Measurements from ENCODE around the gene ALPP.
"Not testable (repeated sequence)": the region's sequence is repeated elsewhere in the genome, so short reads cannot be mapped to it uniquely, and the experiment has no call there.

Gene ALPP

GRCh38 chr2:232378735-232379151 is at the start of gene ALPP:
Gene ALPP, plus strand, starts transcription at chr2:232378751. Its CDS starts 52 bp downstream, at chr2:232378803.
- DNase-seq (ENCODE audit: low read depth): not testable (repeated sequence)

- no peak for DNase-seq (ENCODE audit: low read depth)
Measured at GRCh38 chr2:232329716-232330067, 48.9 kb upstream of the ALPP start.

GRCh38 chr2:232330068-232330999 is 48.2 kb upstream of the ALPP start:
- DNase-seq (ENCODE audit: low read depth): no peak

DNA sequence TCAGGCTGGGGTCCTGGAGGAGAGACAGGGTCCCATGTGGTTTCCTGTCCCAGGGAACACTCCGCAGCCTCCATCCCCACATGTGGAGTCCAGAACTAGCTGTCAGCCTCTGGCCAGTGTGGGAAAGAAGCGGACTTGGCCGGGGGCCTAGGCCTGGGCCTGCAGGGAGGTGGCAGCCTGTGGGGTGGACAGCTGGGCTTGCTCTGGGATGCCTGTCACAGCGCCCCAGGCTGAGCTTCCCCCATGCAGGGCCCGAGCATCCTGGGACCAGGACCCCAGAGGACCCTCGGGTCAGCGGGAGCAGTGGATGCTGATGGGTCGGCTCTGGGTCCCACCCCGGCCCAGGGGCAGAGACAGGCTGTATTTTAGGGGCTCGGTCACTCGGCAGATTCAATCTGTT is 47.5 kb upstream of the ALPP start:
- not testable (repeated sequence) for DNase-seq (ENCODE audit: low read depth)

- not testable (repeated sequence) for DNase-seq (ENCODE audit: low read depth)
Measured at GRCh38 chr2:232331641-232332040, 46.9 kb upstream of the ALPP start.

DNA sequence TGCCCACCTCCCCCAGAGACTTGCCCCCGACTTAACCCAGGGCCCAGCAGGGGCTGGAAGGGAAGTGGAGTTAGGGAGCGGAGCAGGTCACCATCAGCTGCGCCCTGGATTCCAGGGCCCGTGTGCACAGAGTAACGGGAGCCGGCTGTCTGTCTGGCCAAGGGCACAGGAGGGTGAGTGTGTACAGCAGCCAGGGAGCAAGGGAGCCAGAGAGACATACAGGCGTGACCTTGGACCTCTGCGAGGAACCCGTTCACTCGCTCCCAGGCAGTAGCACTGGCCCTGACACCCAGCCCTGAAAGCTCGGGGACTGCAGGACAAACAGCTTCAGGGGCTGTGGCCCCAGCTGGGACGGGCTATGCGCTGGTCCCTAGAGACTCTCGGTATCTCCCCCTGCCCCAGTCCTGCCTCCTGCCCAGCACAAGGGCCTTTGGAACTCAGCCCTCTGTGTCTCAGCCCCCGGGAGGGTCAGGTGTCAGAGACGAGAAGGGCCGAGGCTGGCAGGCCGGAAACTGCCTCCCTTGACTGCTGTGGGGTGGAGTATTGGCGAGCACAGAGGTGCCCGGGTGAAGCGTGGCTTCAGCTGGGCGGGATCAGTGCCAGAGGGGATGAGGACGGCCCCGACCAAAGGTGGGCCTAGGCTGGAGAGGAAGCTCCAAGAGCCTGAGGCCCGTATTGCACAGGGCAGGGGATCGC is 46.2 kb upstream of the ALPP start:
- DNase-seq (ENCODE audit: low read depth): not testable (repeated sequence)

- no peak for DNase-seq (ENCODE audit: low read depth)
Measured at GRCh38 chr2:232332940-232333259, 45.7 kb upstream of the ALPP start.

DNA sequence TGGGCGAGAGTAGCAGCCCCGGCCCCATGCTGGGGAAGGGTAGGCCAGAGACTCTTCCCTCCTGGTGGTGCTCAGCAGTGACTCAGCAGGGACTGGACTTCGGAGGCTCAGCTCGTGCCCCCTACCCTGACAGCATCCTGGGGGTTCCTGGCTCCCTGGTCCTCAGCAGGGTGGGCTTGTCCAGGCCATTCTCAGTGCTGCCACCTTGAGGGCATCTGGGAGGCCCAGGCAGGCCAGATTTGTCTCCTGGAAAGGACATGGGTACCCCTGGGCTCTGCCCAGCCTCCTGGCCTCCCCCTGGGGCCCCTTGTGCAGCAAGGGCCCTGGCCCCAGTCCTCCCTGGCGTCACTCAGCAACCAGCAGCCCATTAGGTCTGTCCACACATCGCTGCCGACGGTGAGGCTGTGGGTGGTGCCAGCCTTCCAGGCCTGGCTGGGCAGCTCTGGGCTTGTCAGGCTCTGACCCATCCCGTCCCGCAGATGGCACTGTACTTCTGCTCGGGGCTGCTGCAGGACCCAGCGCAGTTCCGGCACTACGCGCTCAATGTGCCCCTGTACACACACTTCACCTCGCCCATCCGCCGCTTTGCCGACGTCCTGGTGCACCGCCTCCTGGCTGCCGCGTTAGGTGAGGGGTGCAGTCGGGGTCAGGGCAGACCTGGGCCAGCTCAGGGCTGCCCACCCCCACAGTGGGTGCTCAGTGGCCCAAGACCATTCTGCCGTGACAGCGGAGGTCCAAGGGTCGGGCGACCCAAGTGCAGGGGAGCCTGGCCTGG is 45.0 kb upstream of the ALPP start:
- no peak for DNase-seq (ENCODE audit: low read depth)

GRCh38 chr2:232334136-232334884 is 44.2 kb upstream of the ALPP start:
- not testable (repeated sequence) for DNase-seq (ENCODE audit: low read depth)

DNA sequence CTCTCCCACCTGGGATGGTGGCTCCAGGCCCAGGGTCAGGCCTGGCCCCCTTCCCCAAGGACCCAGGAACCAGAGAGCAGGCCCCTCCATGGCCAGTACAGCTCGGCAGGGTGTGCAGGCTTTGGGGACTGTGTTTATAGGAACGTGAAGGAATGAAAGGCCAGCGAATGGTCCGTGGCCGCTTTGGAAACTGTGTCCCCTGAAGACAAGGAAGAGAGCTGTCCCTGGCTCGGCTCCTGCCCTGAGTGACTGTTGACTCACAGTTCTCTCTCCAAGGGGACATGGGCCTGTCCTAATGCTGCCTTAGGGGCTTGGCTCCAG is 43.7 kb upstream of the ALPP start:
- not testable (repeated sequence) for DNase-seq (ENCODE audit: low read depth)

DNA sequence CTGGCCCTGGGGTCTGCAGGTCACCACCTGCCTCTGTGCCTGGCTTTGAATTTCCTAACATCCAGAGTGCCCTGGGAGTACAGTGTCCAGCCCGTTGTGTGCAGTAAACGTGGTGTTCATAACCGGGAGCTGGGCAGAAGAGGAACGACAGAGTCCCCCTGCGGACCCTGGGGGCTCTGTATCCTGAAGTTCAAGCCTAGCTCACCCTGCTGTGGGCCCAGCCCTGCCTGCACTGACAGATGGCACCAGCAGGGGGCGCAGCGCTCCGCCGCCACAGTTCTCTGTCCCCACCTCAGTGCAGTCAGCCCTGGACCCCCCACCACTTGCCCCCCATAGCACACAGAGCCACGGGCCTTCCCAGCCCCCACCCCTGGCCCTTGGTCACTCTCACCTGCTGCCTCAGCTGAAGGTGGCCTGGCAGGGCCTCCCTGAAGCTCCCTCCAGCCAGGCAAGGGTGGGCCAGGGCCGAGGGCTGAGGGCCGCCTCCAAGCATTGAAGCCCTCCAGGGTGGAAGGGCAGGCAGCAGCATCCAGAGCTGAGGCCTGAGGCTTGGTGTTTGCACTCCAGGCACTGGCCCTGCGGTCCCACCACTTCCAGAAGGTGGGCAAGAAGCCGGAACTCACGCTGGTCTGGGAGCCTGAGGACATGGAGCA is 43.2 kb upstream of the ALPP start:
- DNase-seq (ENCODE audit: low read depth): not testable (repeated sequence)

- no peak for DNase-seq (ENCODE audit: low read depth)
Measured at GRCh38 chr2:232335859-232336215, 42.7 kb upstream of the ALPP start.

- no peak for DNase-seq (ENCODE audit: low read depth)
Measured at GRCh38 chr2:232336241-232336736, 42.3 kb upstream of the ALPP start.

DNA sequence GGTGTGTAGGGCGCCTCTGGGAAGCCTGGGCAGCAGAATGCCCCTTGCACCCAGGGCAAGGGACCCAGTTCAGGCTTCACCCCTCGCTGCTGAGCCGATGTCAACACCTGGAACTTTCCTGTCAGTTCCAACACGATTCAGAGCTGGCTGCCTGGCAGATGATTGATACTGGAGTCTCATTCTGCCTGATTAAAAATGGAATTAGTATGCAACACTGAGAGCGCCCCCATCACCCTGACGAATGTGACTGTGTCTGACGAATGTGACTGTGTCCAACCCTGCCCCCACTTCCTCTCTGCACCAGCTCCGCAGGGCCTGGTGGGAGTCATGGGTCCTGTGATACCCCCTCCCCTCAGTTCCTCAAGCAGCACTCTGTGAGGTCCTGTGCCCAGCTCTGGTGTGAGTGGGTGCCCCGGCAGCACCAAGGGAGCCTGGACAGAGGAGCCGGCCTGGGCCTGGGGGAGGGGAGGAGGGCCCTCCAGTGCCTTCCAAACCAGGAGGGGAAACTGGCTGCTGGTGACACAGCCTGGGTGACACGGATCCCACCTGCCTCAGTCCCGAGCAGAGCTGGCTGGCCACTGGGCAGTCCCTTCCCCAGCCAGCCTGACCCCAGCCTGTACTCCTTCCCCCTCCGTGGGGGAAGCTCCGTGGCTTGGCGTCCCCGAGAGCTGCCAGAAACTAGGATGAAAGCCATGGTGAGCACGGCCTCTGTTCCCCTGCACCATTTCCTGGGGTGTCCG is 41.4 kb upstream of the ALPP start:
- no peak for DNase-seq (ENCODE audit: low read depth)

DNA sequence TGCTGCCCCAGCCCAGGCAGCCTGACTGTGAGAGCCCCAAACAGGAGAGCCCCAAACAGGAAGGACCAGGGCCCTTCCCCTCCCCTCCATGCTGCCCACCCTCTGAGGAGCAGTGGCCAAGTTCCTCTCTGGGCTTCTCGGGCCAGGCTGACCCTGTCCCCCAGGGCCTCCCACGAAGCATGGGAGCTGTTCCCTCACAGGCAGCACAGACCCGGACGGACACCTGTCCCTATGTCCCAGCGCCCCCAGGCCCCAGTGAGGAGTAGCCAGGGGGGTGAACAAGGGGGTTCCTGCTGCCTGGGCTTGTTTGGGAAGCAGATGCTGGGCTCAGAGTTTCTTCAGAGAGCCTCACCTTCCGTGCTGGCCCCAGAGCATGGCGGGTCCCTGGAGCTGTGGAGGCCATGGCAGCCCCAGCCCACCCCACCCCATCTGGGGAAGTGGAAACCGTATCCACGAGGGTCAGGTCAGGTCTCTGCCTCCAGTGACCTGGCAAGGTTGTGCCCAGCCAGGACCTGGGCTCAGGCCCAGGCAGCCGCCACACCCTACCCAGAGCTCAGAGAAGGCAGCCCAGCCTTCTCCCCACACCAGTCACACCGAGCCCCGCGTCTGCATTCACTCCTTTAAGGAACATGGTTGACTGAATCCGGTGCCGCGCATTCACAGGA is 40.3 kb upstream of the ALPP start:
- DNase-seq (ENCODE audit: low read depth): not testable (repeated sequence)

GRCh38 chr2:232338759-232339106 is 39.8 kb upstream of the ALPP start:
- no peak for DNase-seq (ENCODE audit: low read depth)

- DNase-seq (ENCODE audit: low read depth): no peak
Measured at GRCh38 chr2:232339121-232340081, 39.1 kb upstream of the ALPP start.

DNA sequence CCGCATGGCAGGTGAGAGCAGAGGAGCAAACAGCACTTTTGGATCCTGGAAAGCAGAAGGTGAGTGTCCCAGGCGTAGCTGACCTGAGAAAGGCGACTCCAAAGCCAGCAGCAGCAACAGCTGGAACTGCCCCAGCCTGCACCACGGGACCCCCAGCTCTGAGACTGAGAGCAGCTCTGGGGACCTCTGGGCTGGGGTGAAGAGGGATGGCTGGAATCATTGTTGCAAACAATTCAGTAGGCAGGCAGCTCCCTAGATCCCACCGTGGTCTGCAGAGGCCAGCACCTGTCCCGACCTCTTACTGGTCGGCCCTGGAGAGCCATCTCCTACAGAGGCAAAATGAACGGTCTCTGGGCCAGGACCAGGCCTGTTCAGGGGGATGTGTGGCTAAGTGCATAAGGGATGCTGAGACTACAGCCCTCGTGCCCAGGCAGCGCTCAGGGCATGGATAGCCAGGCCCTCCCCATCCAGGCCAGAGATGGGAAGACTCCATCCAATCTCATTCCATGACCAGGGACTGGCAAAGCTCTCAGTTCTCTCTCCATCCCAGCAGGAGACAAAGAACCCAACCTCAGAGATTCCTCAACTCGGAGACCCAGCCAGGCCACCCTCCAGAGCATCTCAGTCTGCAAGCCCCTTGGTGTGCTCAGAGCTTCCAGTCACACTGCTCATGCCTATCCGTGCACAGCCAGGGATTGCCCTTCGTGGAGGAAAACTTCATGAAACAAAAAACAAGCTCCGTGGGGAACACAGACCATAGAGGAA is 38.2 kb upstream of the ALPP start:
- no peak for DNase-seq (ENCODE audit: low read depth)

Data from stimulated activated CD8-positive, alpha-beta memory T cell treated with anti-CD3 and anti-CD28 coated beads, Interleukin-15, amount 100 ng/mL, for 24 hours (primary cell).